Thyroid gland (tissue), 4 donors: ENCODE measurements around the gene ZFHX3. TPM values are rescaled to one million over a fixed set of nuclear protein-coding genes. Genes with fewer than 3 reads are reported as not detected.

Experiments
- DNase-seq, 2 donors: peaks; one replicate each; pipeline ENCODE4 v3.0.0-alpha.2; 2019
- H3K27ac ChIP-seq, 3 donors: fragments of 200-600 bp; sonication (generic); 1 replicate in 2 of 3; 2 replicates in 1 of 3; pipeline ENCODE4 v1.5.1; 2016 to 2019; ENCODE audit warnings: mild to moderate bottlenecking in 1 of 3, moderate library complexity in 1 of 3
- H3K27me3 ChIP-seq: fragments of 200-600 bp; sonication (generic); one replicate; pipeline ENCODE4 v1.5.1; 2019
- H3K36me3 ChIP-seq, 2 donors: fragments of 200-600 bp; sonication (generic); one replicate each; pipeline ENCODE4 v1.5.1; 2016 to 2019
- H3K4me1 ChIP-seq, 2 donors: fragments of 200-600 bp; sonication (generic); one replicate each; pipeline ENCODE4 v1.5.1; 2017 to 2019
- H3K4me3 ChIP-seq, 3 donors: fragments of 200-600 bp; sonication (generic); replicated peaks in 1 of 3; 1 replicate in 2 of 3; 2 replicates in 1 of 3; pipeline ENCODE4 v1.5.1; 2016; ENCODE audit warnings: mild to moderate bottlenecking in 1 of 3
- H3K9me3 ChIP-seq: fragments of 200-600 bp; sonication (generic); one replicate; pipeline ENCODE4 v1.5.1; 2017
- POLR2A ChIP-seq, 2 donors: fragments of 450-650 bp; IDR thresholded peaks; one replicate each; pipeline ENCODE4 v1.6.1; 2017; ENCODE audit warnings: antibody characterized with exemption in 2 of 2, mild to moderate bottlenecking in 2 of 2, moderate library complexity in 1 of 2
- WGBS, 2 donors: methylation state at CpG; one replicate each; pipeline ENCODE4 v1.1.5; 2017; 5-methylcytosine and 5-hydroxymethylcytosine counted together
- intact Hi-C: fragments of 100-400 bp; cut with DNase I; formaldehyde crosslinking; loops from one replicate; pipeline ENCODE4 v1.15.1; 2023
- total RNA-seq, 4 donors: library from RNA; depleted of rRNA; stranded (reverse); fragments of >200 nt; gene quantifications; one replicate each; pipeline ENCODE4 v1.2.3, GENCODE V29; 2016
- TF ChIP-seq, protein P1 (sequence below), 6 experiments: fragments of 200-600 bp in 3 of 6; fragments of 450-650 bp in 3 of 6; sonication (generic) in 3 of 6; IDR thresholded peaks; one replicate each; pipeline ENCODE4 v1.5.1; 2016 to 2019; ENCODE audit warnings: antibody characterized with exemption in 6 of 6, mild to moderate bottlenecking in 2 of 6, inconsistent platforms in 1 of 6, moderate library complexity in 1 of 6

The ZFHX3 gene
- total RNA-seq, 4 donors from 2014 or later: 27.4 to 92.9 (median 45.5) TPM

DNA sequence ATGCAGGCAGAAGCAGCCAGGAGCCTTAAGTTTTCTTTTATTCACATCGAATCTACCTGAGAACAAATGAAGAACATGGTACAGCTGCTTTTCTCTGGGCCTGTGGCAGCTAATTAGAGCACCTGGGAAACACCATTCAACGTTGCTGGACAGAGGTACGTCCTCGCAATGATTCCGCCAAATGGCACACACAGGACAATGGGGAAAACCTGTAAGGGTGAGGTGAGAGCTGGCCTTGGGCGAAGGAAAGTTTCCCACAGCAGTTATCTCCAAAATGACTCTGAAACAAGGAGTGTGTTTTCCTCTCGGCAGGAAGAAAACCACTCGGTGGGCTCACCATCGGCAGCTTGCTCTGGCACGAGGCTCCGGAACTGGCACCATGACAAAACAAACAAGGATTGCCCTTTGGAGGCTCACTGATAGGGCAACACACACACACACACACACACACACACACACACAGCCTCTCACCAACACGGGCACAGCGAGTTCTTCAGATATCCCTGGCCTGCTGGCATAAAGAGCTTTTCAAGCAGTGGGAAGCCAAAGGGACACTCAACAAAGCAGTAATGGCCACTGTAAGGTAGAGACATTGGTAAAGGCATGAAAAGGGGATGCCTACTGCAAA lies 73.7 kb downstream of the ZFHX3 start:
- intact Hi-C loops: no loop called here
- peaks cover 48 to 67% of the 10 kb centered on the region in 2 donors for H3K4me1 ChIP-seq
- no peaks in the 10 kb centered on the region for H3K9me3 ChIP-seq
- H3K27ac ChIP-seq: peak overlapping the region in 2 of 3 donors; percentile 9 to 20
- H3K27me3 ChIP-seq: no peaks in the 10 kb centered on the region
- WGBS, 2 donors: 51 to 57% methylated on average over 9 to 13 of the region's 13 CpGs
- H3K36me3 ChIP-seq: no peaks in the 10 kb centered on the region
- H3K4me3 ChIP-seq: no peak overlapping the region
- peak; percentile 81 to 83 for DNase-seq
- TF ChIP-seq, protein P1, sequence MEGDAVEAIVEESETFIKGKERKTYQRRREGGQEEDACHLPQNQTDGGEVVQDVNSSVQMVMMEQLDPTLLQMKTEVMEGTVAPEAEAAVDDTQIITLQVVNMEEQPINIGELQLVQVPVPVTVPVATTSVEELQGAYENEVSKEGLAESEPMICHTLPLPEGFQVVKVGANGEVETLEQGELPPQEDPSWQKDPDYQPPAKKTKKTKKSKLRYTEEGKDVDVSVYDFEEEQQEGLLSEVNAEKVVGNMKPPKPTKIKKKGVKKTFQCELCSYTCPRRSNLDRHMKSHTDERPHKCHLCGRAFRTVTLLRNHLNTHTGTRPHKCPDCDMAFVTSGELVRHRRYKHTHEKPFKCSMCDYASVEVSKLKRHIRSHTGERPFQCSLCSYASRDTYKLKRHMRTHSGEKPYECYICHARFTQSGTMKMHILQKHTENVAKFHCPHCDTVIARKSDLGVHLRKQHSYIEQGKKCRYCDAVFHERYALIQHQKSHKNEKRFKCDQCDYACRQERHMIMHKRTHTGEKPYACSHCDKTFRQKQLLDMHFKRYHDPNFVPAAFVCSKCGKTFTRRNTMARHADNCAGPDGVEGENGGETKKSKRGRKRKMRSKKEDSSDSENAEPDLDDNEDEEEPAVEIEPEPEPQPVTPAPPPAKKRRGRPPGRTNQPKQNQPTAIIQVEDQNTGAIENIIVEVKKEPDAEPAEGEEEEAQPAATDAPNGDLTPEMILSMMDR (IDR thresholded peaks at IDR 0.05): no peak
- TF ChIP-seq POLR2A (IDR thresholded peaks at IDR 0.05): no peak

DNA sequence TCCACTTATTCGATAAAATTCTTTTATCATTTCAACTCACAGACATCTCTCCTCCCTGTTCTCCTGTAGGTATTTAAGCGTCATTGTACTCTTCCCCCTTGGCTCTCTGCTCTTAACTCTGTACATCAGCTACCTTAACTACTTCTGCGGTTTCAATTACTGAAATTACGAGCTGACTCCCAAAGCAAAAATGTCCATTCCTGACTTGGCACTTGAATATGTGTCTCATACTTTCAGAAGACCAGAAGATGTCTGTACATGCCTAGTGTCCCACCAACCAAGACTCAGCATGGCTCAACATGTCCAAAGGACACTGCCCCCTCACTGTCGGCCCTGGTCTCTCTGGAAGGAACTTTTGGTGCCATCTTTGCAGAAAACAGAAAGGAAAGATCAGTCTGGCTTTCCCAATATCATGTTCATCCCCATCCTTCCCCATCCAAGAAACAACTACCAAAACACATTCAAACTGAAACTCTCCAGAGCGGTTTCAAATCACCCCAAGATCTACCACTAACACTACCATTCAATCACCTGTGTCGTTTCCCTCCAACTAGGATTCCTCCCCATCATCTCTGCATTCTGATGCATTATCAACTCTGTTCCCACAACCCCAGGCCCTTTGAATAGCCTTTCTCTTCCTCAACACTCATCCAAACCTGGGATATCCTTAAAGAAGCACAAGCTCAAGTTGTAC lies 74.9 kb downstream of the ZFHX3 start:
- Histone ChIP-seq H3K27ac (no peak overlapping the region), H3K9me3 (no peaks in the 10 kb centered on the region), H3K36me3 (no peaks in the 10 kb centered on the region), H3K27me3 (no peaks in the 10 kb centered on the region), H3K4me1 (peaks cover 50 to 59% of the 10 kb centered on the region in 2 donors), H3K4me3 (no peak overlapping the region)
- intact Hi-C loops: no loop called here
- 97% methylated on average over 7 of the region's 7 CpGs for WGBS, 2 donors
- TF ChIP-seq, protein P1 (IDR thresholded peaks at IDR 0.05): no peak
- no peak for TF ChIP-seq POLR2A (IDR thresholded peaks at IDR 0.05)
- DNase-seq: no peak

DNA sequence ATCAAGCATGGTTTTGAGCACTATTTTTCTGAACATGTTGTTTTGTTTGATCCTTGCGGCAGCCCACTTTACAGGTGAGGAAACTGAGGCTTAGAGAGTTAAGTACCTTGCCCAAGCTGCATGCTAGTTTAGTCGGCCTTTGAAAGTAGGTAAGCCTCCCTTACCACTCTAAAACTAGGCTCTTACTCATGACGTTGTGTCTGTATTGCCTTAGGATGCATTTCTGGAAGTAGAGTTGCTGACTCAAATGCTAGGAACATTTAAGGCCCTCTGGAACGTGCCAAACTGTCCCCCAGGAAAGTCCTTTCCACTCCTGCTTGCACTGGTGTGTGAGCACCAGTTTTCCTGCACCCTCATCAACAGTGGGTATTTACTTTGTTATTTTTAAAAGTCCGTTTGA lies 76.6 kb downstream of the ZFHX3 start:
- H3K36me3 ChIP-seq: no peaks in the 10 kb centered on the region
- DNase-seq: no peak
- no peak for TF ChIP-seq POLR2A (IDR thresholded peaks at IDR 0.05)
- TF ChIP-seq, protein P1 (IDR thresholded peaks at IDR 0.05): no peak
- H3K4me1 ChIP-seq: peaks cover 40 to 42% of the 10 kb centered on the region in 2 donors
- H3K4me3 ChIP-seq: no peak overlapping the region
- 85 to 89% methylated on average over 5 of the region's 5 CpGs for WGBS, 2 donors
- H3K27me3 ChIP-seq: no peaks in the 10 kb centered on the region
- H3K27ac ChIP-seq: no peak overlapping the region
- intact Hi-C loops: no loop called here
- no peaks in the 10 kb centered on the region for H3K9me3 ChIP-seq

DNA sequence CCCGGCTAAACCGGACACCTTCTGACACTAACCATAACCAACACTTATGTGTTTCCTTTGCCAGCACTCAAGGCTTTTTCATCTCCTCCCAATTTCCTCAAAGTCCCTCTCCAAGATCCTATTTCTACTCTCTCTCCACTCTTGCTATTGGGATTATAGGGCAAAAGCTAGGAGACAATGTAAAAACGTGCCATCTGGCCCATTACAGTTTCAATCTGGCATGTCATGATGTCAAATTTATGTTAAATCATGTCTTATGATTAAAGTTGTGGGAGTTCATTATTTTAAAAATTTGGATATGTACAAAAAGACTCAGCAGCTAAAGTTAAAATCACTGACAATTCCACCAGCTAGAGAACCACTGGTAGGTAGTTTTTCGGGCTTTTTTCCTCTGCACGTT lies 77.3 kb downstream of the ZFHX3 start:
- intact Hi-C loops: no loop called here
- peaks cover 34 to 35% of the 10 kb centered on the region in 2 donors for H3K4me1 ChIP-seq
- H3K36me3 ChIP-seq: no peaks in the 10 kb centered on the region
- WGBS, 2 donors: 92 to 97% methylated on average over 5 of the region's 5 CpGs
- H3K4me3 ChIP-seq: no peak overlapping the region
- no peak overlapping the region for H3K27ac ChIP-seq
- DNase-seq: no peak
- TF ChIP-seq POLR2A (IDR thresholded peaks at IDR 0.05): no peak
- TF ChIP-seq, protein P1 (IDR thresholded peaks at IDR 0.05): no peak
- no peaks in the 10 kb centered on the region for H3K27me3 ChIP-seq
- no peaks in the 10 kb centered on the region for H3K9me3 ChIP-seq

DNA sequence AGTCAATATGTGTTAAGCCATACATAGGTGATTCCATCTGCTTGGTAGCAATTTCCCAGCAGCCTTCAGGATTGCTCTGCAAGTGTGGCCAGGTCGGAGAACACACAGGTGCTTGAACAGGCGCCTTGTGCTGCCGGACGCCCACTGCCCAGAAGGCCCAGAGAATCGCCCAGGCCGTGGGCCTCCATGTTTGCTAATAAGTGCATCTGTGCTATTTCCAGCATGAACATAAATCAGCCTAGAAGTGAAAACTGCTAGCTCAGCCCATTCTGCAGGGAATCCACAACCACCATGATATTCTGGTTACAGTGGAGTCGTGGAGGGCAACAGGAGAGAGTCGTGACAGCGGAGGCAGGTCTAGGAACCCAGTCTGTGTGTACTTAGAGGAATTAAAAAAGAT lies 78.1 kb downstream of the ZFHX3 start:
- TF ChIP-seq POLR2A (IDR thresholded peaks at IDR 0.05): no peak
- TF ChIP-seq, protein P1 (IDR thresholded peaks at IDR 0.05): no peak
- peak overlapping the region in 2 of 3 donors; percentile 8 to 34 for H3K27ac ChIP-seq
- no peaks in the 10 kb centered on the region for H3K9me3 ChIP-seq
- no peaks in the 10 kb centered on the region for H3K27me3 ChIP-seq
- no peaks in the 10 kb centered on the region for H3K36me3 ChIP-seq
- peaks cover 26 to 28% of the 10 kb centered on the region in 2 donors for H3K4me1 ChIP-seq
- WGBS, 2 donors: 87 to 89% methylated on average over 9 of the region's 9 CpGs
- no peak for DNase-seq
- intact Hi-C loops: no loop called here
- no peak overlapping the region for H3K4me3 ChIP-seq
